Neural cell (in vitro differentiated cells): Measurements from ENCODE around the gene CCSER2. TPM values are rescaled to one million over a fixed set of nuclear protein-coding genes. Genes with fewer than 3 reads are reported as not detected.
"Not testable (repeated sequence)": the region's sequence is repeated elsewhere in the genome, so short reads cannot be mapped to it uniquely, and the experiment has no call there.

Experiments used
- H2AFZ ChIP-seq: fragments of 200-600, 300-800 bp; sonication (generic), shearing (Covaris generic); 2 replicates; pipeline ENCODE4 v1.6.0; 2014; ENCODE audit warnings: low read depth, mild to moderate bottlenecking, antibody characterized with exemption, low read length, moderate library complexity
- H3F3A ChIP-seq: fragments of 200-600 bp; shearing (Covaris generic); 2 replicates; pipeline ENCODE4 v1.6.1; 2016; ENCODE audit warnings: mild to moderate bottlenecking, moderate library complexity, mixed read lengths, antibody characterized with exemption, low read length; ENCODE audit not compliant: insufficient read depth, poor library complexity, severe bottlenecking
- H3K27ac ChIP-seq: fragments of 200-600, 300-800 bp; sonication (generic), shearing (Covaris generic); 2 replicates; pipeline ENCODE4 v1.5.1; 2014; ENCODE audit warnings: mild to moderate bottlenecking, low read length, moderate library complexity
- H3K27me3 ChIP-seq: fragments of 300-800, 200-600 bp; sonication (generic), shearing (Covaris generic); 2 replicates; pipeline ENCODE4 v1.6.0; 2014; ENCODE audit warnings: mild to moderate bottlenecking, low read depth, low read length, moderate library complexity; ENCODE audit not compliant: insufficient read depth
- H3K36me3 ChIP-seq: fragments of 300-800, 200-600 bp; sonication (generic), shearing (Covaris generic); 2 replicates; pipeline ENCODE4 v1.5.1; 2014; ENCODE audit warnings: mild to moderate bottlenecking, antibody characterized with exemption, low read length, moderate library complexity; ENCODE audit not compliant: insufficient read depth
- H3K4me2 ChIP-seq: fragments of 300-800, 200-600 bp; sonication (generic), shearing (Covaris generic); 2 replicates; pipeline ENCODE4 v1.6.0; 2014; ENCODE audit warnings: mild to moderate bottlenecking, low read length
- H3K4me3 ChIP-seq: fragments of 300-800, 200-600 bp; sonication (generic), shearing (Covaris generic); 2 replicates; pipeline ENCODE4 v1.5.1; 2014; ENCODE audit warnings: mild to moderate bottlenecking, low read length, moderate library complexity
- H3K79me2 ChIP-seq: fragments of 200-600 bp; shearing (Covaris generic); replicated peaks from 2 replicates; pipeline ENCODE4 v1.6.0; 2014; ENCODE audit warnings: mild to moderate bottlenecking, low read length, moderate library complexity; ENCODE audit not compliant: insufficient read depth
- H3K9ac ChIP-seq: fragments of 300-800, 200-600 bp; sonication (generic), shearing (Covaris generic); 2 replicates; pipeline ENCODE4 v1.6.1; 2016; ENCODE audit warnings: mild to moderate bottlenecking, low read length, mixed read lengths
- H3K9me2 ChIP-seq: fragments of 200-600 bp; shearing (Covaris generic); 2 replicates; pipeline ENCODE4 v1.6.1; 2016; ENCODE audit warnings: mild to moderate bottlenecking, low read length, mixed read lengths; ENCODE audit not compliant: insufficient read depth
- H3K9me3 ChIP-seq: fragments of 200-600, 300-800 bp; sonication (generic), shearing (Covaris generic); 2 replicates; pipeline ENCODE4 v1.6.1; 2016; ENCODE audit warnings: mild to moderate bottlenecking, mixed run types, low read length, moderate library complexity, mixed read lengths
- H4K20me1 ChIP-seq: fragments of 200-600 bp; shearing (Covaris generic); 2 replicates; pipeline ENCODE4 v1.6.1; 2016; ENCODE audit warnings: mild to moderate bottlenecking, mixed run types; ENCODE audit not compliant: insufficient read depth
- CTCF ChIP-seq: fragments of 450-650 bp; IDR thresholded peaks from 2 replicates; pipeline ENCODE4 v1.5.1; 2014; ENCODE audit warnings: antibody characterized with exemption, mild to moderate bottlenecking, moderate library complexity; ENCODE audit not compliant: poor library complexity, severe bottlenecking
- EP300 ChIP-seq: fragments of 450-650 bp; conservative IDR thresholded peaks from 2 replicates; pipeline ENCODE4 v1.6.1; 2014; ENCODE audit warnings: antibody characterized with exemption, mild to moderate bottlenecking, moderate library complexity; ENCODE audit not compliant: poor library complexity, severe bottlenecking
- RAD21 ChIP-seq: fragments of 450-650 bp; conservative IDR thresholded peaks from 2 replicates; pipeline ENCODE4 v1.6.1; 2014; ENCODE audit warnings: antibody characterized with exemption, mild to moderate bottlenecking, moderate library complexity
- REST ChIP-seq: IDR thresholded peaks from 2 replicates; pipeline ENCODE4 v1.6.1; 2012; ENCODE audit warnings: borderline replicate concordance
- SMC3 ChIP-seq: fragments of 450-650 bp; conservative IDR thresholded peaks from 2 replicates; pipeline ENCODE4 v1.6.1; 2014; ENCODE audit warnings: antibody characterized with exemption, mild to moderate bottlenecking, moderate library complexity; ENCODE audit not compliant: poor library complexity
- TAF1 ChIP-seq: IDR thresholded peaks from 2 replicates; pipeline ENCODE4 v1.6.1; 2012; ENCODE audit warnings: low read depth
- polyA plus RNA-seq: library from polyadenylated mRNA; depleted of rRNA; stranded (reverse); fragments of >200 nt; gene quantifications from 2 replicates; pipeline ENCODE4 v1.2.3, GENCODE V29; 2014

The CCSER2 gene
- polyA plus RNA-seq, 1 donor from 2014 or later: 38.3 TPM

GRCh38 chr10:84407388-84408049, 79.1 kb downstream of the CCSER2 start:
- Histone ChIP-seq H3K36me3 (peaks cover 4% of the 10 kb centered on the region), H3K4me2 (no peak overlapping the region), H4K20me1 (no peaks in the 10 kb centered on the region), H3K27me3 (no peaks in the 10 kb centered on the region), H3K9ac (no peak overlapping the region), H3F3A (no peaks in the 10 kb centered on the region), H3K9me3 (no peaks in the 10 kb centered on the region), H3K9me2 (no peaks in the 10 kb centered on the region), H3K4me3 (no peak overlapping the region), H3K79me2 (peaks cover 8% of the 10 kb centered on the region), H2AFZ (no peak overlapping the region), H3K27ac (no peak overlapping the region)
- no peak for TF ChIP-seq TAF1

- H3K79me2 ChIP-seq: peaks cover 31% of the 10 kb centered on the region
- no peak overlapping the region for H3K4me2 ChIP-seq
- H3F3A ChIP-seq: no peaks in the 10 kb centered on the region
- no peak for TF ChIP-seq EP300
- H4K20me1 ChIP-seq: no peaks in the 10 kb centered on the region
- no peaks in the 10 kb centered on the region for H3K36me3 ChIP-seq
- H3K9ac ChIP-seq: no peak overlapping the region
- H3K4me3 ChIP-seq: no peak overlapping the region
- H3K27ac ChIP-seq: no peak overlapping the region
- H3K9me2 ChIP-seq: no peaks in the 10 kb centered on the region
- H2AFZ ChIP-seq: no peak overlapping the region
- H3K27me3 ChIP-seq: no peaks in the 10 kb centered on the region
- no peaks in the 10 kb centered on the region for H3K9me3 ChIP-seq
These were observed 84.1 kb downstream of the CCSER2 start for GRCh38 chr10:84412482-84412881.

- not testable (repeated sequence) for H4K20me1 ChIP-seq, H3F3A ChIP-seq, H3K27ac ChIP-seq, H3K27me3 ChIP-seq, H3K9ac ChIP-seq, H3K4me2 ChIP-seq, H3K4me3 ChIP-seq, H3K36me3 ChIP-seq, H3K9me3 ChIP-seq, H2AFZ ChIP-seq, H3K9me2 ChIP-seq
- peaks cover 31% of the 10 kb centered on the region for H3K79me2 ChIP-seq
These were observed 85.7 kb downstream of the CCSER2 start for GRCh38 chr10:84414110-84414509.

- H3K9me2 ChIP-seq: no peaks in the 10 kb centered on the region
- H3K9me3 ChIP-seq: no peaks in the 10 kb centered on the region
- peaks cover 31% of the 10 kb centered on the region for H3K79me2 ChIP-seq
- H3K27me3 ChIP-seq: no peaks in the 10 kb centered on the region
- H3K9ac ChIP-seq: no peak overlapping the region
- H3K4me3 ChIP-seq: no peak overlapping the region
- TF ChIP-seq RAD21: no peak
- no peaks in the 10 kb centered on the region for H4K20me1 ChIP-seq
- no peak overlapping the region for H3K4me2 ChIP-seq
- H3K27ac ChIP-seq: no peak overlapping the region
- H3K36me3 ChIP-seq: no peaks in the 10 kb centered on the region
- peaks cover 4% of the 10 kb centered on the region for H3F3A ChIP-seq
- H2AFZ ChIP-seq: no peak overlapping the region
These were observed 87.3 kb downstream of the CCSER2 start for GRCh38 chr10:84415539-84416244.

GRCh38 chr10:84416245-84416555, 87.8 kb downstream of the CCSER2 start:
- H4K20me1 ChIP-seq: no peaks in the 10 kb centered on the region
- H3K79me2 ChIP-seq: peaks cover 31% of the 10 kb centered on the region
- no peaks in the 10 kb centered on the region for H3K9me3 ChIP-seq

More at GRCh38 chr10:84416245-84416555, 87.8 kb downstream of the CCSER2 start:
- Histone ChIP-seq H3K27ac (no peak overlapping the region), H3K27me3 (no peaks in the 10 kb centered on the region), H2AFZ (no peak overlapping the region), H3K9ac (no peak overlapping the region), H3K9me2 (no peaks in the 10 kb centered on the region), H3F3A (peaks cover 4% of the 10 kb centered on the region), H3K36me3 (no peaks in the 10 kb centered on the region), H3K4me3 (no peak overlapping the region), H3K4me2 (no peak overlapping the region)
- TF ChIP-seq REST (no peak), CTCF (no peak), SMC3 (no peak), TAF1 (no peak)
